GM13977 (cell line): Measurements from ENCODE around the gene CAPN11.

Experiments used
- DNase-seq: peaks from one replicate; pipeline ENCODE4 v3.0.0; 2012; ENCODE audit warnings: low spot score
- CTCF ChIP-seq: IDR thresholded peaks from 2 replicates; pipeline ENCODE4 v1.5.1; 2012; ENCODE audit warnings: mild to moderate bottlenecking, control low read depth; ENCODE audit not compliant: insufficient read depth; ENCODE audit errors: extremely low read depth, missing control alignments
- in situ Hi-C: fragments of 300-500 bp; cut with MboI; formaldehyde crosslinking; loops from one replicate; pipeline ENCODE4 v1.12.0; 2022; ENCODE audit warnings: low sequenced_read_pairs, low pct_unique_long_range_greater_than_20kb, mixed read lengths, inconsistent platforms; ENCODE audit not compliant: unreplicated experiment

Gene CAPN11

GRCh38 chr6:44131892-44132291, 26.7 kb upstream of the CAPN11 start:
- DNase-seq: no peak
- in situ Hi-C loops: no loop called here
- no peak for TF ChIP-seq CTCF

DNA sequence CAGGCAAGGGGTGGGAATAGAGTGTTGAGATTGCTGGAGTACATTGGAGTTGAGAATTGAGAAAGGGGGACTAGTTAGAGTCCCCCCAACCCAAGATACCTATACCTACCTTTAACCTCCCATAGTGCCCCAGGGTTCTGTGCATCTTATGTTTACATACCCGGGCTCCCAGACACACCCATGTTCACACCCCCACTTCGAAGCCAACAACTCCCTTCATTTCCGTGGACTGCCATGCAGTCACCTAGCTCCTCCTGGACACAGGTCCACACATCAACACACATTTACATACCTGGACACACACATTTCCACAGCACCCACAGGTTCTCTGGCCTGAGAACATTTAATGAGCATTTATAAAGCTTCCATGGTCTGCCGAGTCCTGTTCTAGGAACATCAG, 26.1 kb upstream of the CAPN11 start:
- in situ Hi-C loops: no loop called here
- DNase-seq: no peak
- no peak for TF ChIP-seq CTCF

GRCh38 chr6:44133003-44133931, 25.4 kb upstream of the CAPN11 start:
- DNase-seq: no peak
- in situ Hi-C loops: no loop called here
- no peak for TF ChIP-seq CTCF

GRCh38 chr6:44133981-44134711, 24.5 kb upstream of the CAPN11 start:
- DNase-seq: no peak
- TF ChIP-seq CTCF: no peak
- in situ Hi-C loops: no loop called here

GRCh38 chr6:44135173-44135758, 23.4 kb upstream of the CAPN11 start:
- TF ChIP-seq CTCF: no peak
- no peak for DNase-seq
- in situ Hi-C loops: no loop called here

GRCh38 chr6:44135875-44136274, 22.7 kb upstream of the CAPN11 start:
- in situ Hi-C loops: no loop called here
- no peak for TF ChIP-seq CTCF
- no peak for DNase-seq
